HEK293T (cell line): ENCODE data around the gene OR10A5.
"Not testable (repeated sequence)": the region's sequence is repeated elsewhere in the genome, so short reads cannot be mapped to it uniquely, and the experiment has no call there.

Experiments used
- CTCF ChIA-PET: fragments of 350-600 bp; formaldehyde crosslinking; extraction: SDS; loops from one replicate; lab custom pipeline; 2021; ENCODE audit warnings: antibody characterized with exemption, inconsistent platforms; lab: Yijun Ruan, JAX
- POLR2A ChIA-PET: fragments of 350-600 bp; formaldehyde crosslinking; extraction: SDS; loops from one replicate; lab custom pipeline; 2020; ENCODE audit warnings: antibody characterized with exemption, inconsistent platforms; lab: Yijun Ruan, JAX
- DNase-seq: peaks from one replicate; pipeline ENCODE4 v3.0.0; 2012; ENCODE audit warnings: mixed read lengths; ENCODE audit errors: extremely low spot score
- ARNT ChIP-seq: fragments of 450-650 bp; IDR thresholded peaks from 2 replicates; pipeline ENCODE4 v1.6.1; 2017; ENCODE audit warnings: mild to moderate bottlenecking
- BHLHE40 ChIP-seq: fragments of 450-650 bp; IDR thresholded peaks from 2 replicates; pipeline ENCODE4 v1.6.1; 2016; ENCODE audit warnings: mild to moderate bottlenecking, moderate library complexity, borderline replicate concordance
- CTBP1 ChIP-seq: fragments of 450-650 bp; IDR thresholded peaks from 2 replicates; pipeline ENCODE4 v1.6.1; 2016; ENCODE audit warnings: borderline replicate concordance
- ELF4 ChIP-seq: fragments of 450-650 bp; IDR thresholded peaks from 2 replicates; pipeline ENCODE4 v1.6.1; 2017; ENCODE audit warnings: antibody characterized with exemption
- FOXA1 ChIP-seq: fragments of 450-650 bp; IDR thresholded peaks from 2 replicates; pipeline ENCODE4 v1.6.1; 2016; ENCODE audit warnings: mild to moderate bottlenecking
- FOXK2 ChIP-seq: fragments of 450-650 bp; IDR thresholded peaks from 2 replicates; pipeline ENCODE4 v1.6.1; 2016; ENCODE audit warnings: mild to moderate bottlenecking
- FOXM1 ChIP-seq: fragments of 450-650 bp; IDR thresholded peaks from 2 replicates; pipeline ENCODE4 v1.6.1; 2017; ENCODE audit warnings: mild to moderate bottlenecking, borderline replicate concordance
- HDGF ChIP-seq: fragments of 450-650 bp; IDR thresholded peaks from 2 replicates; pipeline ENCODE4 v1.6.1; 2017; ENCODE audit warnings: antibody characterized with exemption, borderline replicate concordance
- L3MBTL2 ChIP-seq: fragments of 450-650 bp; conservative IDR thresholded peaks from 2 replicates; pipeline ENCODE4 v1.6.1; 2016; ENCODE audit warnings: mild to moderate bottlenecking
- LEF1 ChIP-seq: fragments of 450-650 bp; IDR thresholded peaks from 2 replicates; pipeline ENCODE4 v1.6.1; 2017; ENCODE audit warnings: mild to moderate bottlenecking, borderline replicate concordance
- NFRKB ChIP-seq: fragments of 450-650 bp; IDR thresholded peaks from 2 replicates; pipeline ENCODE4 v1.6.1; 2016; ENCODE audit warnings: mild to moderate bottlenecking, moderate library complexity
- PKNOX1 ChIP-seq: fragments of 450-650 bp; IDR thresholded peaks from 2 replicates; pipeline ENCODE4 v1.6.1; 2016
- SP1 ChIP-seq: fragments of 450-650 bp; IDR thresholded peaks from 2 replicates; pipeline ENCODE4 v1.6.1; 2017
- SUZ12 ChIP-seq: fragments of 450-650 bp; IDR thresholded peaks from 2 replicates; pipeline ENCODE4 v1.6.1; 2016; ENCODE audit warnings: mild to moderate bottlenecking
- TARDBP ChIP-seq: fragments of 450-650 bp; IDR thresholded peaks from 2 replicates; pipeline ENCODE4 v1.6.1; 2016
- ZNF384 ChIP-seq: fragments of 450-650 bp; IDR thresholded peaks from 2 replicates; pipeline ENCODE4 v1.6.1; 2016

The OR10A5 gene

GRCh38 chr11:6834021-6834420 lies 11.5 kb upstream of the OR10A5 start:
- POLR2A ChIA-PET, result interaction anchor here (1.1 kb wide), 1 partner anchor 92 kb away, joined by 4 read pairs; the partner anchor contains the start of gene ZNF215
- CTCF ChIA-PET, result interaction anchor here (1.3 kb wide), 1 partner anchor 22 kb away, joined by 5 read pairs; no protein-coding TSS in a partner anchor
- TF ChIP-seq LEF1, result no peak
- no peak for TF ChIP-seq CTBP1
- TF ChIP-seq ELF4, result no peak
- no peak for DNase-seq

DNA sequence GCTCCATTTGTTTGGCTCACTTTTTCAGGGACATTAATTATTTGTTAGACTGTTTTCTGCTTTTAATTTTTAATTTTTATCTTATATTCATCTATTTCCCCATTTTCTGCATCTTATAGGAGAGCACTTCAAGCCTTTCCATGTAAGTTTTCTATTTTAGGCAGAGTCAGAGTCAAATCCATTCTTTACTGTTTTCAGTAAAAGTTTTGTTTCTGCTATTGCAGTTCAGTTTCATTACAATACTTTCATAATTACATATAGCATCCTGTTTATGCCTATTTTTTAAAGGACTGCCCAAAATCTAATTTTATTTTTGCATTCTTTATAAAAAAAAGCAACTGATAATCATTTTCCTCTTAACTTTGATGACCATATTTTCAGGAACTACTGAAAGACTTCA lies 3.8 kb upstream of the OR10A5 start:
- TF ChIP-seq FOXM1 (no peak), ARNT (no peak), CTBP1 (no peak), FOXA1 (no peak), ZNF384 (no peak), BHLHE40 (no peak), LEF1 (no peak), SUZ12 (no peak), SP1 (no peak), ELF4 (no peak), HDGF (no peak), NFRKB (no peak), TARDBP (no peak), PKNOX1 (no peak), L3MBTL2 (no peak), FOXK2 (no peak)
- CTCF ChIA-PET, result no interaction called here
- no peak for DNase-seq
- POLR2A ChIA-PET, result no interaction called here

- POLR2A ChIA-PET, result no interaction called here
- no peak for DNase-seq
- no peak for TF ChIP-seq CTBP1
- no peak for TF ChIP-seq ZNF384
- no peak for TF ChIP-seq FOXM1
- no peak for TF ChIP-seq FOXK2
- no peak for TF ChIP-seq NFRKB
- TF ChIP-seq TARDBP, result no peak
- no peak for TF ChIP-seq BHLHE40
- TF ChIP-seq ARNT, result no peak
- TF ChIP-seq LEF1, result no peak
- no peak for TF ChIP-seq L3MBTL2
- no peak for TF ChIP-seq HDGF
- no peak for TF ChIP-seq FOXA1
- no peak for TF ChIP-seq ELF4
- TF ChIP-seq SP1, result no peak
- TF ChIP-seq PKNOX1, result no peak
- TF ChIP-seq SUZ12, result no peak
- CTCF ChIA-PET, result no interaction called here
These were observed 1.8 kb upstream of the OR10A5 start for GRCh38 chr11:6843670-6844069.

- DNase-seq, result no peak
- ChIA-PET CTCF (no interaction called here), POLR2A (no interaction called here)
- no peak for TF ChIP-seq L3MBTL2
These were observed 1.1 kb upstream of the OR10A5 start for GRCh38 chr11:6844356-6844755.

DNA sequence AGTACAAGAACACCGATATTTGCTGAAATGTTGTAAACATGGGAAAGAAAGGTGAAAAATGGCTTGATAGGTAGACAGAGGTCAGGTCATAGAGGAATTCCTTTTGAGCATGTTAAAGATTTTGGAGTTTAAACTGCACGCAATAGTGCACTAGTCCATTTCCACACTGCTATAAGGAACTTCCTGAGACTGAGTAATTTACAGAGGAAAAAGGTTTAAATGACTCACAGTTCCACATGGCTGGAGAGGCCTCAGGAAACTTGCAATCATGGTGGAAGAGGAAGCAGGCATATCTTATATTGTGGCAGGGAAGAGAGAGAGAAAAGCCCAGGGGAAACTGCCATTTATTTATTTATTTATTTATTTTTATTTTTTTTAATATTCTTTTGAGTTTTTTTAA lies 5.0 kb downstream of the OR10A5 start:
- TF ChIP-seq HDGF (no peak), ELF4 (no peak), FOXA1 (no peak), SUZ12 (no peak), ZNF384 (no peak), TARDBP (no peak), ARNT (no peak), NFRKB (no peak), CTBP1 (no peak), FOXK2 (no peak), SP1 (no peak), L3MBTL2 (no peak), PKNOX1 (no peak), FOXM1 (no peak), LEF1 (no peak), BHLHE40 (no peak)
- DNase-seq, result no peak
- ChIA-PET CTCF (no interaction called here), POLR2A (no interaction called here)

DNA sequence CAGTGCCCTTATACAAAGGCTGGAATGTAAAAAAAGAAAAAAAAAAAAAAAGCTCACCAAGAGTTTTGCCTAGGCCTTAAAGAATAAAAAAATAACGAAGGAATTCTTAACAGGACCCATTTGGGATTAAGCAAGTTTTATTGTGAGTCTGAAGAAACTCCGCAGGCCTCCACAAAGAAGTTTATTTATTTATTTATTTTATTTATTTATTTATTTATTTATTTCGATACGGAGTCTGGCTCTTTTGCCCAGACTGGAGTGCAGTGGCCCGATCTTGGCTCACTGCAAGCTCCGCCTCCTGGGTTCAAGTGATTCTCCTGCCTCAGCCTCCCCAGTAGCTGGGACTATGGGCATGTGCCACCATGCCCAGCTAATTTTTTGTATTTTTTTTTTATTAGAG lies 9.3 kb downstream of the OR10A5 start:
- DNase-seq, POLR2A ChIA-PET: not testable (repeated sequence)
- CTCF ChIA-PET, result interaction anchor here (0.7 to 1.5 kb wide), 2 partner anchors 10 to 840 kb away, joined by 3 to 4 read pairs; no protein-coding TSS in a partner anchor

GRCh38 chr11:6855971-6856541 lies 10.6 kb downstream of the OR10A5 start:
- DNase-seq, result no peak
- ChIA-PET POLR2A (no interaction called here), CTCF (interaction anchor here (1.5 kb wide), 1 partner anchor 8 kb away, joined by 4 read pairs; no protein-coding TSS in a partner anchor)

More at GRCh38 chr11:6855971-6856541, 10.6 kb downstream of the OR10A5 start:
- TF ChIP-seq BHLHE40, result no peak
- TF ChIP-seq FOXA1, result no peak
- no peak for TF ChIP-seq NFRKB
- TF ChIP-seq SUZ12, result no peak
- TF ChIP-seq TARDBP, result no peak
- TF ChIP-seq ZNF384, result no peak
- TF ChIP-seq FOXM1, result no peak
- no peak for TF ChIP-seq CTBP1
- TF ChIP-seq SP1, result no peak
- no peak for TF ChIP-seq LEF1
- TF ChIP-seq HDGF, result no peak
- no peak for TF ChIP-seq ELF4
